OCI-LY1 (cell line): Measurements from ENCODE around the gene KDM4F.

ENCODE experiments used
- H2AFZ ChIP-seq: fragments of 200-600 bp; sonication (generic), shearing (Covaris generic); 2 replicates; pipeline ENCODE4 v1.6.0; 2014; ENCODE audit warnings: antibody characterized with exemption, mild to moderate bottlenecking, low read length
- H3F3A ChIP-seq: fragments of 200-600 bp; sonication (generic), shearing (Covaris generic); 2 replicates; pipeline ENCODE4 v1.6.0; 2014; ENCODE audit warnings: mild to moderate bottlenecking, antibody characterized with exemption, low read length, moderate library complexity; ENCODE audit not compliant: insufficient read depth
- H3K27ac ChIP-seq: fragments of 200-600 bp; sonication (generic); 2 replicates; pipeline ENCODE4 v1.5.1; 2014; ENCODE audit warnings: low read length, mixed run types, mild to moderate bottlenecking, low read depth; ENCODE audit not compliant: poor library complexity, severe bottlenecking
- H3K27me3 ChIP-seq: fragments of 200-600 bp; sonication (generic); 2 replicates; pipeline ENCODE4 v1.6.0; 2014; ENCODE audit warnings: antibody characterized with exemption, mild to moderate bottlenecking, low read length, moderate library complexity; ENCODE audit not compliant: insufficient read depth
- H3K36me3 ChIP-seq: fragments of 200-600 bp; sonication (generic); 2 replicates; pipeline ENCODE4 v1.6.1; 2014; ENCODE audit warnings: mild to moderate bottlenecking, antibody characterized with exemption, low read length, moderate library complexity, mixed read lengths; ENCODE audit not compliant: insufficient read depth
- H3K4me1 ChIP-seq: fragments of 200-600 bp; sonication (generic); 2 replicates; pipeline ENCODE4 v1.5.1; 2014; ENCODE audit warnings: mild to moderate bottlenecking, low read length, moderate library complexity; ENCODE audit not compliant: insufficient read depth, severe bottlenecking
- H3K4me2 ChIP-seq: fragments of 200-600 bp; sonication (generic), shearing (Covaris generic); 2 replicates; pipeline ENCODE4 v1.6.1; 2014; ENCODE audit warnings: low read length
- H3K4me3 ChIP-seq: fragments of 200-600 bp; sonication (generic); 2 replicates; pipeline ENCODE4 v1.5.1; 2014; ENCODE audit warnings: low read length, low read depth, mild to moderate bottlenecking, mixed read lengths; ENCODE audit not compliant: poor library complexity, severe bottlenecking
- H3K79me2 ChIP-seq: fragments of 200-600 bp; shearing (Covaris generic); 2 replicates; pipeline ENCODE4 v1.6.1; 2016; ENCODE audit warnings: mixed run types, low read length, mixed read lengths; ENCODE audit not compliant: insufficient read depth
- H3K9ac ChIP-seq: fragments of 200-600 bp; sonication (generic), shearing (Covaris generic); 2 replicates; pipeline ENCODE4 v1.6.1; 2014; ENCODE audit warnings: mild to moderate bottlenecking, low read length, mixed read lengths
- H3K9me2 ChIP-seq: fragments of 200-600 bp; sonication (generic), shearing (Covaris generic); 2 replicates; pipeline ENCODE4 v1.6.1; 2014; ENCODE audit warnings: low read depth, mild to moderate bottlenecking, low read length, mixed read lengths
- H3K9me3 ChIP-seq: fragments of 200-600 bp; shearing (Covaris generic); 2 replicates; pipeline ENCODE4 v1.6.1; 2014; ENCODE audit warnings: low read length, mixed read lengths
- H4K20me1 ChIP-seq: fragments of 200-600 bp; sonication (generic), shearing (Covaris generic); 2 replicates; pipeline ENCODE4 v1.6.0; 2016; ENCODE audit warnings: mild to moderate bottlenecking, low read length; ENCODE audit not compliant: insufficient read depth
- EZH2 ChIP-seq: fragments of 200-600 bp; sonication (generic), shearing (Covaris generic); IDR thresholded peaks from 2 replicates; pipeline ENCODE4 v1.8.0; 2017; ENCODE audit warnings: borderline replicate concordance, mixed run types, mild to moderate bottlenecking, antibody characterized with exemption, low read length, moderate library complexity, mixed read lengths
- TF ChIP-seq, protein P1 (sequence below): fragments of 200-600 bp; sonication (generic), shearing (Covaris generic); IDR thresholded peaks from 2 replicates; pipeline ENCODE4 v1.5.1; 2017; ENCODE audit warnings: mild to moderate bottlenecking, antibody characterized with exemption, low read length, moderate library complexity, mixed read lengths

The KDM4F gene

DNA sequence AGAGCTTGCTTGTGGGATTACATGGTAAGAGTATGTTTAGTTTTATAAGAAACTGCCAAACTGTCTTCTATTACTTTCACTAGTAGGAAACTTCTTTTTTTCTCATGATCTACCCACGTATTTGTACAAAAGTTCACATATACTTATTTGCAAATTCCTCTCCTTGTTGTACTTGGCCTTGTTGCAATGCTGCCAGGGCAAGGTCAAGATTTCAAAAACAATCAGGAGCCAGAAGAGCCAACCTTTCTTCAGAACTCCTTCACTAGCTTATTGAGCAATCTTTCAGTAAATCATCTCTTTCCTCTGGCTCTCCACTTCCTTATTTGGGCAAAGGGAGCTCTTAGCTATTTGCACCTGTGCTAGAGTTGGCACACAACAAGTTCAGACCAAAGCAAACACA, 27.2 kb downstream of the KDM4F start:
- H3K27me3 ChIP-seq: no peaks in the 10 kb centered on the region
- H3K9me3 ChIP-seq: no peaks in the 10 kb centered on the region
- H3K4me2 ChIP-seq: no peak overlapping the region
- H3K4me3 ChIP-seq: no peak overlapping the region
- H3F3A ChIP-seq: no peaks in the 10 kb centered on the region
- H3K27ac ChIP-seq: no peak overlapping the region
- H3K36me3 ChIP-seq: no peaks in the 10 kb centered on the region
- no peak overlapping the region for H3K9ac ChIP-seq
- H4K20me1 ChIP-seq: no peaks in the 10 kb centered on the region
- H2AFZ ChIP-seq: no peak overlapping the region
- H3K4me1 ChIP-seq: no peaks in the 10 kb centered on the region
- H3K9me2 ChIP-seq: no peaks in the 10 kb centered on the region
- H3K79me2 ChIP-seq: no peaks in the 10 kb centered on the region
- no peak for TF ChIP-seq EZH2
- TF ChIP-seq, protein P1, sequence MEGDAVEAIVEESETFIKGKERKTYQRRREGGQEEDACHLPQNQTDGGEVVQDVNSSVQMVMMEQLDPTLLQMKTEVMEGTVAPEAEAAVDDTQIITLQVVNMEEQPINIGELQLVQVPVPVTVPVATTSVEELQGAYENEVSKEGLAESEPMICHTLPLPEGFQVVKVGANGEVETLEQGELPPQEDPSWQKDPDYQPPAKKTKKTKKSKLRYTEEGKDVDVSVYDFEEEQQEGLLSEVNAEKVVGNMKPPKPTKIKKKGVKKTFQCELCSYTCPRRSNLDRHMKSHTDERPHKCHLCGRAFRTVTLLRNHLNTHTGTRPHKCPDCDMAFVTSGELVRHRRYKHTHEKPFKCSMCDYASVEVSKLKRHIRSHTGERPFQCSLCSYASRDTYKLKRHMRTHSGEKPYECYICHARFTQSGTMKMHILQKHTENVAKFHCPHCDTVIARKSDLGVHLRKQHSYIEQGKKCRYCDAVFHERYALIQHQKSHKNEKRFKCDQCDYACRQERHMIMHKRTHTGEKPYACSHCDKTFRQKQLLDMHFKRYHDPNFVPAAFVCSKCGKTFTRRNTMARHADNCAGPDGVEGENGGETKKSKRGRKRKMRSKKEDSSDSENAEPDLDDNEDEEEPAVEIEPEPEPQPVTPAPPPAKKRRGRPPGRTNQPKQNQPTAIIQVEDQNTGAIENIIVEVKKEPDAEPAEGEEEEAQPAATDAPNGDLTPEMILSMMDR: no peak

DNA sequence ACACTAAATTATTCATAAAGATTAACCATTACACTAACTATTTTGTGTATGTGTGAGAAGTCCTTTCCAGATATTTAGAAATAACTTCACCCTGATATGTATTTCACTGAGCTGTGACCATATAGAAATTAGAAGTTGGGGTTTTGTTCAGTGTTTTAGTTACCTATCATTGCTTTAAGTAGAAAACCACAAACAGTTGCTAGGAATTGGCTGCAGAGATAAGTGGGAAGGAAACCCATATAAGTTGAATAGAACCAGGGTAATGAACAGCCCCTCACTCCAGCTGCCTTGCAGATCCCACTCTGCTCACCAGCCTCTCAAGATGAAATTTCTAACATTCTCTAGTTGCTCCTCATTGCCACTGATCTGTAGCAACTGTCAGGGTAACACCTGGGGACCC, 27.8 kb downstream of the KDM4F start:
- Histone ChIP-seq H3K9me2 (no peaks in the 10 kb centered on the region), H3K36me3 (no peaks in the 10 kb centered on the region), H3K4me2 (no peak overlapping the region), H2AFZ (no peak overlapping the region), H3K9ac (no peak overlapping the region), H3K4me1 (no peaks in the 10 kb centered on the region), H3F3A (no peaks in the 10 kb centered on the region), H3K79me2 (no peaks in the 10 kb centered on the region), H3K4me3 (no peak overlapping the region), H4K20me1 (no peaks in the 10 kb centered on the region), H3K9me3 (no peaks in the 10 kb centered on the region), H3K27ac (no peak overlapping the region), H3K27me3 (no peaks in the 10 kb centered on the region)
- TF ChIP-seq, protein P1: no peak
- TF ChIP-seq EZH2: no peak

DNA sequence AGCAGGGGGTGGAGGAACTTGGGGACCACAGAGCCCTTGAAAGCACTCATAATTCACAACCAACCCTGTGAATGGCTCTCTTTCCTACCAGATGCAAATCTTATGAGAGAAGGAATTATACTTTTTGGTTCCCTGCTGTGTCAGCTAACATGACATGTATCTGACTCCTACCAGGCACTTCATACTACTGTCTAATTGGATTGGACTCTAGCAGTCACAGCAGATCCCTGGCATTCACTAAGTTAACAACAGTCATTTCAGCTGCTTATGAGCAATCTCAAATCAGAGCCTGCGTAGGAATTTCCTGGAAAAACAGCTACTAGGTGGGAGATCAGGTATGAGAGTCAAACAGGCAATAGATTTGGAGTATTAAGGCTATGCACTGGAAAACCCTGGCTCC, 29.3 kb downstream of the KDM4F start:
- Histone ChIP-seq H3F3A (no peaks in the 10 kb centered on the region), H3K27me3 (no peaks in the 10 kb centered on the region), H3K36me3 (no peaks in the 10 kb centered on the region), H3K4me2 (no peak overlapping the region), H3K9ac (no peak overlapping the region), H4K20me1 (no peaks in the 10 kb centered on the region), H2AFZ (no peak overlapping the region), H3K9me3 (no peaks in the 10 kb centered on the region), H3K27ac (no peak overlapping the region), H3K4me1 (no peaks in the 10 kb centered on the region), H3K79me2 (no peaks in the 10 kb centered on the region), H3K4me3 (no peak overlapping the region), H3K9me2 (no peaks in the 10 kb centered on the region)
- TF ChIP-seq, protein P1: no peak
- no peak for TF ChIP-seq EZH2
